Parathyroid adenoma (tissue), 2 donors: ENCODE measurements around the gene PRRG3.
A peak's percentile ranks its signal among the peaks of the same experiment; 100 is the strongest.

Source experiments
- H2AFZ ChIP-seq: fragments of 300-600 bp; sonication (generic); one replicate; pipeline ENCODE4 v1.7.0; 2017; ENCODE audit warnings: antibody characterized with exemption, mild to moderate bottlenecking
- H3K27ac ChIP-seq: fragments of 300-600 bp; sonication (generic); one replicate; pipeline ENCODE4 v1.7.0; 2017
- H3K27me3 ChIP-seq: fragments of 300-600 bp; sonication (generic); one replicate; pipeline ENCODE4 v1.7.0; 2017; ENCODE audit warnings: low read length; ENCODE audit not compliant: control insufficient read depth, insufficient read depth
- H3K36me3 ChIP-seq: fragments of 300-600 bp; sonication (generic); one replicate; pipeline ENCODE4 v1.7.0; 2017; ENCODE audit warnings: low read length; ENCODE audit not compliant: control insufficient read depth, insufficient read depth
- H3K4me1 ChIP-seq: fragments of 300-600 bp; sonication (generic); one replicate; pipeline ENCODE4 v1.7.0; 2017; ENCODE audit warnings: control low read depth
- H3K4me2 ChIP-seq: fragments of 300-600 bp; sonication (generic); one replicate; pipeline ENCODE4 v1.7.0; 2017; ENCODE audit warnings: low read length
- H3K4me3 ChIP-seq: fragments of 300-600 bp; sonication (generic); one replicate; pipeline ENCODE4 v1.7.0; 2017; ENCODE audit warnings: low read depth, low read length
- H3K79me2 ChIP-seq: fragments of 300-600 bp; sonication (generic); one replicate; pipeline ENCODE4 v1.7.0; 2017; ENCODE audit warnings: control low read depth
- H3K9ac ChIP-seq: fragments of 300-600 bp; sonication (generic); one replicate; pipeline ENCODE4 v1.7.0; 2017; ENCODE audit warnings: mild to moderate bottlenecking
- H3K9me3 ChIP-seq: fragments of 300-600 bp; sonication (generic); one replicate; pipeline ENCODE4 v1.7.0; 2017; ENCODE audit warnings: low read length; ENCODE audit not compliant: control insufficient read depth
- TF ChIP-seq, protein P1 (sequence below): fragments of 300-600 bp; sonication (generic); IDR thresholded peaks from one replicate; pipeline ENCODE4 v1.7.0; 2017; ENCODE audit warnings: antibody characterized with exemption, mild to moderate bottlenecking
- donor health status: primary hyperparathyroidism.

Gene PRRG3

DNA sequence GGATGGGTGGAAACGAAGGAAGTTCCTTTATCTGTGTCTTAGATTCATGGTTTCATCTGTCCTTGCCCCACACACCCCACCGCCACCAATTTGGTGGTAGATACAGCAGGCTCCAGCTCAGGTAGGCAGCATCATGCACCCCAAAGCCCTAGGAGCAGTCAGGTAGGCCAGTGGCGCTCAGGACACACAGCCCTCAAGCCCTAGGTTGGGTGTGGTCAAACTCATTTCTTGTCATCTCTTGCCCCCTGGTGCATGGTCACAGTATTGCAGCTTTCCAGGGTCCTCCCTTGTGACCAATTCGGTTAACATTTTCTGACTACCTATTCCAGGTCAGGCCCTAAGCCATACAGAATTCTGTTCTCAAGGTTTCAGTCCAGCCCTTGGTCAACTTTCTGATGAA, 14.5 kb upstream of the PRRG3 start:
- Histone ChIP-seq H3K27me3 (no peaks in the 10 kb centered on the region), H2AFZ (no peak overlapping the region), H3K36me3 (no peaks in the 10 kb centered on the region), H3K4me3 (no peak overlapping the region), H3K9ac (no peak overlapping the region), H3K4me1 (no peaks in the 10 kb centered on the region), H3K27ac (no peak overlapping the region), H3K9me3 (no peaks in the 10 kb centered on the region), H3K4me2 (no peak overlapping the region), H3K79me2 (no peaks in the 10 kb centered on the region)
- TF ChIP-seq, protein P1, sequence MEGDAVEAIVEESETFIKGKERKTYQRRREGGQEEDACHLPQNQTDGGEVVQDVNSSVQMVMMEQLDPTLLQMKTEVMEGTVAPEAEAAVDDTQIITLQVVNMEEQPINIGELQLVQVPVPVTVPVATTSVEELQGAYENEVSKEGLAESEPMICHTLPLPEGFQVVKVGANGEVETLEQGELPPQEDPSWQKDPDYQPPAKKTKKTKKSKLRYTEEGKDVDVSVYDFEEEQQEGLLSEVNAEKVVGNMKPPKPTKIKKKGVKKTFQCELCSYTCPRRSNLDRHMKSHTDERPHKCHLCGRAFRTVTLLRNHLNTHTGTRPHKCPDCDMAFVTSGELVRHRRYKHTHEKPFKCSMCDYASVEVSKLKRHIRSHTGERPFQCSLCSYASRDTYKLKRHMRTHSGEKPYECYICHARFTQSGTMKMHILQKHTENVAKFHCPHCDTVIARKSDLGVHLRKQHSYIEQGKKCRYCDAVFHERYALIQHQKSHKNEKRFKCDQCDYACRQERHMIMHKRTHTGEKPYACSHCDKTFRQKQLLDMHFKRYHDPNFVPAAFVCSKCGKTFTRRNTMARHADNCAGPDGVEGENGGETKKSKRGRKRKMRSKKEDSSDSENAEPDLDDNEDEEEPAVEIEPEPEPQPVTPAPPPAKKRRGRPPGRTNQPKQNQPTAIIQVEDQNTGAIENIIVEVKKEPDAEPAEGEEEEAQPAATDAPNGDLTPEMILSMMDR = peak; percentile 33

- TF ChIP-seq, protein P1 = no peak
- H3K9me3 ChIP-seq = no peaks in the 10 kb centered on the region
- H3K79me2 ChIP-seq = no peaks in the 10 kb centered on the region
- no peak overlapping the region for H3K4me3 ChIP-seq
- H3K27ac ChIP-seq = no peak overlapping the region
- H3K9ac ChIP-seq = no peak overlapping the region
- no peaks in the 10 kb centered on the region for H3K27me3 ChIP-seq
- H2AFZ ChIP-seq = no peak overlapping the region
- H3K4me1 ChIP-seq = no peaks in the 10 kb centered on the region
- no peaks in the 10 kb centered on the region for H3K36me3 ChIP-seq
- H3K4me2 ChIP-seq = no peak overlapping the region
Observed at GRCh38 chrX:151687635-151688034, 7.6 kb upstream of the PRRG3 start.

- H3K79me2 ChIP-seq = no peaks in the 10 kb centered on the region
- H3K9me3 ChIP-seq = no peaks in the 10 kb centered on the region
- no peaks in the 10 kb centered on the region for H3K4me1 ChIP-seq
- TF ChIP-seq, protein P1 = no peak
- H2AFZ ChIP-seq = no peak overlapping the region
- H3K27ac ChIP-seq = no peak overlapping the region
- H3K36me3 ChIP-seq = no peaks in the 10 kb centered on the region
- H3K4me2 ChIP-seq = no peak overlapping the region
- no peak overlapping the region for H3K9ac ChIP-seq
- no peaks in the 10 kb centered on the region for H3K27me3 ChIP-seq
- no peak overlapping the region for H3K4me3 ChIP-seq
Observed at GRCh38 chrX:151688695-151689094, 6.6 kb upstream of the PRRG3 start.

GRCh38 chrX:151692825-151693224, 2.4 kb upstream of the PRRG3 start:
- H3K36me3 ChIP-seq = no peaks in the 10 kb centered on the region
- no peak overlapping the region for H3K4me3 ChIP-seq
- H3K27me3 ChIP-seq = no peaks in the 10 kb centered on the region
- no peak overlapping the region for H3K27ac ChIP-seq
- TF ChIP-seq, protein P1 = no peak
- no peaks in the 10 kb centered on the region for H3K4me1 ChIP-seq
- no peaks in the 10 kb centered on the region for H3K79me2 ChIP-seq
- H3K9me3 ChIP-seq = no peaks in the 10 kb centered on the region
- H2AFZ ChIP-seq = no peak overlapping the region
- no peak overlapping the region for H3K4me2 ChIP-seq
- no peak overlapping the region for H3K9ac ChIP-seq

DNA sequence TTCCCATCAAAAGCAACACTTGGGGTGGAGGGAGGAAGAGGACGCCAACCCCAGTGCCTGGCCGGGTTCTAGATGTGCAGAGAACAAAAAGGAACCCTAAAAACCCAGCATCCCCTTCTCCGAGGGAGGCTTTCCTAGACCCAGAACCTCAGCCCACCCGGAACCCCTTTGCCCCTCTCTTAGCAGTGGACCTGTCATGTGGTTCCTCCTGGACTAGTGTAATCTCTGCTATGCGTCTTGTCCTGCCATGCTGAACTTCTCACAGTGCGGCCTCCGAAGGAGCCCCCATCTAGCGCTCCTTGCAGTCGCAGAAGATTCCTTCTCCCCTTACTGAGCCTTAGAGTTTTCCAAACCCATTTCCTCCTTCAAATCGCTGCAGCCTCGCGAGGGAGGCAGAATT, 1.1 kb upstream of the PRRG3 start:
- H2AFZ ChIP-seq = no peak overlapping the region
- no peaks in the 10 kb centered on the region for H3K27me3 ChIP-seq
- H3K4me3 ChIP-seq = no peak overlapping the region
- no peak overlapping the region for H3K4me2 ChIP-seq
- no peak overlapping the region for H3K27ac ChIP-seq
- no peaks in the 10 kb centered on the region for H3K79me2 ChIP-seq
- H3K36me3 ChIP-seq = no peaks in the 10 kb centered on the region
- no peaks in the 10 kb centered on the region for H3K9me3 ChIP-seq
- no peak overlapping the region for H3K9ac ChIP-seq
- no peaks in the 10 kb centered on the region for H3K4me1 ChIP-seq
- TF ChIP-seq, protein P1 = no peak
